WI38 (cell line): ENCODE results near the gene TBC1D8.

Experiments used
- H3K4me3 ChIP-seq: 2 replicates; pipeline ENCODE4 v1.5.1; 2011; ENCODE audit warnings: low read depth, mild to moderate bottlenecking, control low read depth, low read length
- TF ChIP-seq, protein P1 (sequence below): IDR thresholded peaks from 2 replicates; pipeline ENCODE4 v1.5.1; 2012; ENCODE audit warnings: low read depth, mild to moderate bottlenecking, control low read depth, low read length

TBC1D8 gene

DNA sequence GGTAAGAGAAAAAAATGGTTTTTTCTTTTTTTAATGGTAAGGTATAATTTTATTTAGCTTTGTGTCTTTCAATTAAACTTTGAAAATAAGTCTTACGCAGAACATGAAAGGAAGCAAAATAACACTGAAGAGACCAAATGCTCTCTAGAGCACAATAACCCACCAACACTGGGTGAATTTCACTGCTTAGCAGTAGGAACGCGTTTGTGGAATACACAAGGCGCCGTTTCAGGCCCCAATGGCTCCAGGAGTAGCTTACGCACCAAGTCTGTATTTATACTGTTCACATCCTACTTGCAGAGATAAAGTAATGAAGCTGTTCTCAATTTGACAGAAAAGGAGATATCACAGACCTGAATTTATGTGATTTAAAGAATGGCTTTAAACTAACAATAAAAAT lies 125.6 kb downstream of the TBC1D8 start:
- TF ChIP-seq, protein P1, sequence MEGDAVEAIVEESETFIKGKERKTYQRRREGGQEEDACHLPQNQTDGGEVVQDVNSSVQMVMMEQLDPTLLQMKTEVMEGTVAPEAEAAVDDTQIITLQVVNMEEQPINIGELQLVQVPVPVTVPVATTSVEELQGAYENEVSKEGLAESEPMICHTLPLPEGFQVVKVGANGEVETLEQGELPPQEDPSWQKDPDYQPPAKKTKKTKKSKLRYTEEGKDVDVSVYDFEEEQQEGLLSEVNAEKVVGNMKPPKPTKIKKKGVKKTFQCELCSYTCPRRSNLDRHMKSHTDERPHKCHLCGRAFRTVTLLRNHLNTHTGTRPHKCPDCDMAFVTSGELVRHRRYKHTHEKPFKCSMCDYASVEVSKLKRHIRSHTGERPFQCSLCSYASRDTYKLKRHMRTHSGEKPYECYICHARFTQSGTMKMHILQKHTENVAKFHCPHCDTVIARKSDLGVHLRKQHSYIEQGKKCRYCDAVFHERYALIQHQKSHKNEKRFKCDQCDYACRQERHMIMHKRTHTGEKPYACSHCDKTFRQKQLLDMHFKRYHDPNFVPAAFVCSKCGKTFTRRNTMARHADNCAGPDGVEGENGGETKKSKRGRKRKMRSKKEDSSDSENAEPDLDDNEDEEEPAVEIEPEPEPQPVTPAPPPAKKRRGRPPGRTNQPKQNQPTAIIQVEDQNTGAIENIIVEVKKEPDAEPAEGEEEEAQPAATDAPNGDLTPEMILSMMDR = no peak
- no peak overlapping the region for H3K4me3 ChIP-seq

DNA sequence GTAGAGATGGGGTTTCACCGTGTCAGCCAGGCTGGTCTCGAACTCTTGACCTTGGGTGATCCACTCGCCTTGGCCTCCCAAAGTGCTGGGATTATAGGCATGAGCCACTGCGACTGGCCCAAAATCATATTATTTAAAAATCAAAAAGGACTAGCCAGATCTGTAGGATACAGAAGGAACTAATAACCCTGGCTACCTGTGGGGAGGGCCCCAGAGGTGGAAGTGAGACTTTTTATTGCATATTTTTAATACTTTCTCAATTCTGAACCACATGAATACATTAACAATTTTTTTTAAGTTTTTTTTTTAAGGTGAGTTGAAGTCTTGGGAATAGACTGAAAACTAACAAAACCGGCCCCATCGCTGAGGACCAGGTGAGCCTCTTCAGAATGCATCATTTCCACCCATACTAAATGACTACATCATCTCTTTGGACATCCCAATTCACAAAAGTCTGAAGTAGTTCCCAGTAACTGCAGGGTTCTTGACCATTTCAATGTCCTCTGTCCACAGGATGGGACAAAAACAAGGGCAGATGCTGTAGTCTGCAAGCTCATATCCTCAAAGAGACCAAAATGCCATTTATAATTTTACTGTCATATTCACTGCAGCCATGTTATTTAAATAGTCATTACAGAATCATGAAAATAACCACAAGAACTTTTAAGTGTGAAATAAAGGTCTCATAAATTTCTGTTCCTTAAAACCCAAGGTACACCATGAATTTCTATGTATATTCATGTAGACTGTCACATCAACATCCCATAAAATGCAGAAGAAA lies 127.7 kb downstream of the TBC1D8 start:
- H3K4me3 ChIP-seq = no peak overlapping the region
- TF ChIP-seq, protein P1 = no peak

DNA sequence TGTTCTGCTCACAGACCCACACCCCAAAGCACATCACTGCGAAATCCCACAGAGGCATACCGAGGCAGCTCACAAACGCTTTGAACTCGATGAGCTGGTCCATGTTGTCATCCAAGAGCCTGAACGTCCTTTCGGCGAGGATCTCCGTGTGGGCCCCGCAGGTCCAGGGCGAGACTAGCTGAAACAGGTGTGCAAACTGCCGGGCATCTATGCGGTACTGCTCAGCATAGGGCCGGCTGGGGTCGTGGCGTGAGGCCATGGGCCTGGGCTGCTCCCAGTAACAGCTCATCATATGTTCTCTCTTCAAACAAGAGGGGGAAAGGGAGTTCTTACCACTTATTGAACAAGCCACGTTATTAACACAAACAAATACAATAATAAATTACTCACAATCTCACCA lies 129.0 kb downstream of the TBC1D8 start:
- TF ChIP-seq, protein P1 = no peak
- H3K4me3 ChIP-seq = no peak overlapping the region

DNA sequence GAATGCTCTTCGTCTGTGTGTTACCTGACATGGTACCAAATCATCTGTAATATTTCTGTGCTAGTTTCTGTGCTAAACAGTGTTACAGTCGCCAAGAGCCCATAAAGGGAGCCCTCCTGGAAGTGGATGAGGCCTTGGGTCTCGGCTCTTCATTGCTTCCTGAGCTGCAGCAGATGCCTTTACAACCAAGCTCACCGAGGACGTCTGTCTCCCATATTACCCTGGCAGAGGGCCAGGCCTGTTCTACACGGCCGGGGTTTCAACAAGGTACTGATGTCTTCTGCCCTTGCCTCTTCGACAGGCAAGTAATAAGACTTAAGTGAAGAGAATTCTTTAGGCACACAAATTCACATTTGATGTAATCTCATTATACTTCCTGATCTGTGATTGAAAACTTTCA lies 132.2 kb downstream of the TBC1D8 start:
- TF ChIP-seq, protein P1 = no peak
- H3K4me3 ChIP-seq = no peak overlapping the region

DNA sequence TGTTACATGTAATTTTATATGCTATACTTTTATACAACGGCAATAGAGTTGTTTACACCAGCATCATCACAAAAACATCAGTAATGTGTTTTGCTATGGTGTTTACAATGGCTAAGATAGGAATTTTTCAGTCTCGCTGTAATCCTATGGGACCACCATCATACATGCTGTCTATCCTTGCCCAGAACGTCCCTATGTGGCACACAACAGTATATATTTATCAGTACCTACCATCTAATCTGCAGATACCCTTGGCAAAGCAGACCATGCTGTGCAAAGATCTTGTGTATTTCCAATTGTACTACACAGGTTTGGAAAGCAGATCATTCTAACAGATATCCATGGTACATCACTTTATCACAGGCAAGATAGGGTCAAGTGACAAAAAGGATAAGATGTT lies 133.8 kb downstream of the TBC1D8 start:
- TF ChIP-seq, protein P1 = no peak
- H3K4me3 ChIP-seq = no peak overlapping the region

DNA sequence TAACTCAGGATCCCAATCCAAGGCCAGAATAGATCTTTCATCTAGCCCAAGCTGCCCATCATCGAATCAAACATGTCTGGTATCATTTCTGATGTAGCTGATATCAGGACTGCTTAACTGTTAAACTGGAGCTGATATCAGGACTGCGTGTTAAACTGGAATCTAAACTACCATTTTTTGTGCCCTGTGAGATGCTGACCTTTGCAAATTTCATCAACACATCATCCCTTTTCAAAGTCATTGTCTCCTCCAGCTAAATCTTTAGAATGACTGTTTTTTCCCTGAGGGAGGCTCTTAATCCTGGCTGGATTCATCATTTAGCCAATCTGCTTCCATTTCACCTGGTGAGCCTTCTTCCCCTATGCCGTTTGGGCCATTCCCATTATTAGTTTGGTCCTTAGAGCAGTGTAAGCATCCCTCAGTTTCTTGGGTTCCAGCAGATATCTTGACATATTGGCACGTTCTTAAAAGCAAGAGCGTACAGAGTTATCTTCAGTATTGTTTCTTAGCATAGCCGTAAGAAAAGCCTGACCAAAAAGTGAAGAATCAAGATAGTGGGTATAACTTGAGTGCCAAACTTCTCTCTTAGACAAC lies 136.8 kb downstream of the TBC1D8 start:
- TF ChIP-seq, protein P1 = no peak
- no peak overlapping the region for H3K4me3 ChIP-seq

DNA sequence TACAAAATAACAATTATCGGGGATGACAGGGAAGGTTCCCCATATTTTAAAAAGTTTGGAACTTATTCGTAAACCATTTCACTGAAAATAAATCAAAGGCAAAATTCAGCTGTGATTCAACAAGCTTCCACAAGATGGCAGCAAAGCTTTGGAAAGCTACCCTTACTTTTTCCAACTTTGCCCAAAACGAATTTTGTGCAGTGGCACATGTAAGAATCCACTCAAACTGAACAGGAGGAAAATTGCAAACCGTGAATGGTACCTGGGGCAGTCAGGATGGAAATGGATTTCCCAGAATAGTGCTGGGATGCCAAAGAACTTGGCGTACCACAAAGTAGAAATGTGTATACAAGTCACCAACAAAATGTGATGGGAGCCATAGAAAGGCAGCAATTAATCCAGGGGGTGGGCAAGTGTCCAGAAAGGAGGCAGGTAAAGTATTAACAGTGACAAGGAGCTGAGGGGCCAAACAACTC lies 138.4 kb downstream of the TBC1D8 start:
- no peak overlapping the region for H3K4me3 ChIP-seq
- TF ChIP-seq, protein P1 = peak; percentile 48
